Posterior vena cava (tissue), 2 donors: Measurements from ENCODE around the gene ARSB. TPM values are rescaled to one million over a fixed set of nuclear protein-coding genes. Genes with fewer than 3 reads are reported as not detected.
"Not testable (repeated sequence)": the region's sequence is repeated elsewhere in the genome, so short reads cannot be mapped to it uniquely, and the experiment has no call there.

ENCODE experiments used
- DNase-seq: peaks from one replicate; pipeline ENCODE4 v3.0.0-alpha.2; 2020; ENCODE audit warnings: low spot score
- intact Hi-C, 2 donors: fragments of 100-400 bp; cut with DNase I; formaldehyde crosslinking; loops; one replicate each; pipeline versions ENCODE4 v1.14.1 to v1.14.2; 2022 to 2023
- total RNA-seq, 2 donors: library from RNA; stranded (reverse); fragmentation: NEBNext Ultra II Directional; extraction: Animal tissue kit (Norgen Biotek cat#: 25700); gene quantifications; one replicate each; pipeline ENCODE4 v1.2.1, GENCODE V29; 2021
- donor health status: DM: yes; HTN: yes; CAD: no.
- donor health status: DM: yes; HTN: yes; CAD: no.

Gene ARSB
- total RNA-seq, 2 donors from 2014 or later: 20.9 to 21.6 TPM

DNA sequence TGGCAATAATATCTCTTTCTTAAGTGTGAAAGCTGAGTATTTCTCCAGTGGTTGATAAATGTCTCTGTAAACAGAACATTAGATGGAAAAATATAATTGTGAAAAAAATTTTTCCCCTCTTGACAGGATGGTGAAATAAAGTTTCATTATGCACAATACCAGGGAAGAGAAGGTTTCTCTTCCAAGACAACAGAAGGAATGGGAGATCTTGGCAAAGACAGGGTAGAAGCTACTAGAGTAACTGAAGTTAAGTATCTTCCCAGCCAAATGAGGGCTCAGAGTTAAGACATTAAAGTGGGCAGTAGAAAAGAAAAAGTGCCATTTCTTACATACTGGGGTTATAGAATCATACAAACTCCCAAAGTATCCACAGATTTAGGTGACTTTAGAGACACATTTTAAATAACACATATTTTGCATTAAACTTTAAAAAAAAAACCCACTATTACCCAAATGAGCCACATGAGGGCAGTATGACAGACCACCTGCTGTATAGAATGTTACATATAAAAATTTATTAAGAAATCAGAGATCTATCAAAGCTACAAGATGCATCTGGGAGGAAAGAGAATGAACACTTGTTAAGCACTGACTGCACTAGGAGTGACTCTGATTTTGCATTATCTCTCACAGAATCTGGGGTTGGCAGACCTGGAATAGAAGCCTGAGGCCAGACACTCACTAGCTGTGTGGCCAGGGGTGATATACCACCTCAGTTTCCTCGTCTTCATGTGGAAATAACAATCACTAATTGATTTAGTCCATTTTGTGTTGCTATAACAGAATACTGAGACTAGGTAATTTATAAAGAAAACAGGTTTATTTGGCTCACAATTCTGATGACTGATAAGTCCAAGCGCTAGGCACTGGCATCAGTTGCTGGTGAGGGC lies 98.5 kb downstream of the ARSB start:
- no peak for DNase-seq
- intact Hi-C loops: no loop called here

- intact Hi-C loops: no loop called here
- no peak for DNase-seq
Measured at GRCh38 chr5:78881884-78882283, 103.2 kb downstream of the ARSB start.

DNA sequence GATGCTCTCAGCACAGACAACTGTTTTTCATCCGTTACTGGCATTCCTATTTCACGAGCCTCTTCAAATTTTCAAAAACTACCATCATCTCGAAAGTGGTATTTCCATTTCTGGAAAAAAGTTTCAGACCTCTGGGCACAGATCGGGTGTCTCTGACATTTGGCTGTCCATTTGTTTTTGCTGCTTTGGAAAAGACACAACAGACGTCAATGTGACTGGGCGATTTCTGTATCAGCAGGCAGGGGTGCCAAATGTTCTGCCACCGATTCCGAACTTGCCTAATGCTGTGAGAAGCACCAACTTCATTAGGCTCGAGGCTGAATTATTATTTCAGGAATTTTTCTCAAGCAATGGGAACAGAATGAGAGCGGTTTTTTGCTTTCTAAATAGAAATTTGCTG lies 105.6 kb downstream of the ARSB start:
- DNase-seq: peak; percentile 82
- intact Hi-C loops: no loop called here

- DNase-seq, intact Hi-C loops: not testable (repeated sequence)
Measured at GRCh38 chr5:78866076-78866475, 119.0 kb downstream of the ARSB start.

- DNase-seq: no peak
- intact Hi-C loops: no loop called here
Measured at GRCh38 chr5:78858364-78858763, 126.7 kb downstream of the ARSB start.

GRCh38 chr5:78855026-78855425 lies 130.1 kb downstream of the ARSB start:
- DNase-seq: no peak
- intact Hi-C loops: no loop called here

- DNase-seq, intact Hi-C loops: not testable (repeated sequence)
Measured at GRCh38 chr5:78851891-78852290, 133.2 kb downstream of the ARSB start.

- intact Hi-C loops: no loop called here
- no peak for DNase-seq
Measured at GRCh38 chr5:78845470-78845869, 139.6 kb downstream of the ARSB start.

GRCh38 chr5:78843436-78843835 lies 141.7 kb downstream of the ARSB start:
- intact Hi-C loops: no loop called here
- no peak for DNase-seq

DNA sequence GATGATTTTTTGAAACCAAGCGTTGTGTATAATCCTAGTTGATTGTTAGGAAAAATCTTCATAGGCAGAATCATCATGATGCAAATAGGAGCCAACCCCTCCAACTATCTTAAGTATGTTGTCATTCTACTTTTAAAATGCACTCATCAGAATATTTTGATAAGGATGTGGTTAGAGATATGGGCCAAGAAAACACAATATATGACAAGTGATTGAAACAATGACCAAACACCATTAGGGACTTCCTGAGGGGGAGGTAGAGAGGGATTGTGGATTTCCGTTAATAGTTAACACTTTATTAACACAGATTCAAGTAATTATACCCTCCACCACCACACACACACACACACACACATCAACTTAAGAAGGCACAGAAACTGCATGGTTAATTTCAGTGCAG lies 143.3 kb downstream of the ARSB start:
- intact Hi-C loops: no loop called here

DNA sequence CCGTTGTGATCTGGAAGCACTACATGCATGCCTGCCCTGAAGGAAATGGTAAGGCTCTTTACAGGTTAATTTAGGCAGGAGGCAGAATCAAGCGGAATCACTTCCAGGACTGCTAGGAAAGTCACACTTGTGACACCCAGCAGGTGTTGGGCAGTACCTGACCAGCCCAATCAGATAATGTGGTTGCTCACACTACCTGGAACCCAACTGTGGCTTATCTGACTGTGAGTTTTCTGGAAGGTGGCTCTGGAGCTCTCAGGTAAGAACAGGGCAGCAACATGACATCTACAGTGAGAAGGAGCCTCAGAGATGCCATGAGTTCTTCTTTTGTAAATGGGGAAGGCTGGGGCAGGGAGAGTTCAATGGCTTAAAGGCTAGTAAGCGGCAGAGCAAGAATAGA lies 146.4 kb downstream of the ARSB start:
- intact Hi-C loops: no loop called here
- no peak for DNase-seq

More for the DNA sequence above, 143.3 kb downstream of the ARSB start:
- DNase-seq: no peak

- no peak for DNase-seq
- intact Hi-C loops: no loop called here
Measured at GRCh38 chr5:78837836-78838235, 147.3 kb downstream of the ARSB start.

DNA sequence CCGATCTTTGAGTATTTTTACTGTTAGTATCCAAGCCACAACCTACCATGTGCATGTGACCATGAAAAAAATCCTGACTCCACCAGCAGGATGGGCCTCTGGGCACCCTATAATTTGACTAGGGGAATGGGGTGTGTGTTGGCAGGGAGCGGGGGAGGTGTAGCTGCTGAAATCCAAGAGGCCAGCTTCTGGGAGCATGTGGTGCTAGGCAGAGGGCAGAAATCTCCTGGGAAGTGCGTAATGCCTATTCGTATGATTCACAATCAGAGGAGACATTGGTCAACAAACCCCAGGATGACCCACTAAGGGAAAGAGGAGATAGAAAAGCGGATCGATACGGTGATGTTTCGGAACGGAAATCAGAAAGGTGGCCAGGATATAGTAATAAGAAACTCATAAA lies 149.9 kb downstream of the ARSB start:
- intact Hi-C loops: no loop called here
- DNase-seq: no peak

DNA sequence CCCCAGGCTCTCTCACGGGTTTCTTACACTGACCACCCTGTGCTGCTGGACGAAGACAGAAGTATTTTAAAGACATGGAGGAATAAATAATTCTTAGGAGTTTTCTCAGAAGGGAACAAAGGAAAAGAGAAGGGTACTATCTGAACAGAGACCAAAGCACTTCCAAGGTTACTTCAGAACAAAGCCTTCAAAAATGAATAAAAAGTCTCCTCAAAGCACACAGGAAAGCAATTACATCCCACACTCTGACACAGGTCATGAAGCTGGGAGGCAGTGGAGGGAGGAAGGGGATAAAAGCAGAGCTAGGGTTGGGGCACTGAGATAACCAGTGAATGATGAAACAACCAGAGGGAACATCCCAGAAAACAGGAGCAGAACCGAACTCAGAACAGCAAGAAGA lies 151.8 kb downstream of the ARSB start:
- intact Hi-C loops: no loop called here
- DNase-seq: no peak

- DNase-seq: no peak
- intact Hi-C loops: no loop called here
Measured at GRCh38 chr5:78830528-78831046, 154.5 kb downstream of the ARSB start.

GRCh38 chr5:78829811-78830527 lies 155.1 kb downstream of the ARSB start:
- DNase-seq: peak; percentile 84

GRCh38 chr5:78827725-78828124 lies 157.4 kb downstream of the ARSB start:
- no peak for DNase-seq
- intact Hi-C loops: no loop called here

More at GRCh38 chr5:78829811-78830527, 155.1 kb downstream of the ARSB start:
- intact Hi-C loops: no loop called here

DNA sequence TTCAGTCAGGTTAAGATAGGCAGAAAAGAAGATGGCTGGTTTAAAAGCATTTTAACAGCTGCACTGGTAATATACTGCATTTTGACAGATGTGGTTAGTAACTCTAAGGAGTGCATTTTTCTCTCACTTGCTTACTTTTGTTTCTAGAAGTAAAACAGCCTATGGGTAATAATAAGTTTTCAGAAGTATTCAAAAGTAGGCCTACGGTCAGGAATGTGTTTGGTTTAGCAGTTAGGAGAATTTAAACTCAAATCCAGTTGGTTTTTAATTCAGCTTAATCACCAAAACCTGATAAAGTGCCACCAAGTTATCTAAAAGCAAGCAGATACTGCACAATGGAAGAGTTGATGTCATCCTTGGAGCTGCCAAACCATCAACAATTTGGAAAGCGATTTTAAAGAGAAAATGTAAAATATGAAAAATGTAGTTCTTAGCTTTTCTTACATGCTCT lies 160.3 kb downstream of the ARSB start:
- intact Hi-C loops: no loop called here
- DNase-seq: no peak

DNA sequence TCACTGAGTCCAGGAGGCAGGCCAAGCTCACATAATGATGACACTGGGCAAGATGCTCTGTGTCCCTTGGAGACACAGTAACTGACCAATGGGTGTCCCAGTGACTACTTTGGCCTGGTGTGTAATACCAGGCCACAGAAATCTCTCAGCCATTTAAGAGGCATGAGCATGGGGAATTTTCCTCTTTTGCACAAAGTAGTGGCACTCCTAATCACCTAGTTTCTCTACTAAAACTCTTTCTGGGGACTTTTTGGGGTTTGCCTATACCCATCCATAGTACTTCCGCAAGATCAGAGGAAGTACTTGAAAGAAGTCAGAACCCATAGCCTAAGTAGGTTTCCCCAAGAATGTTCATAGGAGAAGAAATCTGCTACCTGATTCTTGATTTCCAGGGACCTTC lies 161.9 kb downstream of the ARSB start:
- intact Hi-C loops: no loop called here
- no peak for DNase-seq

- intact Hi-C loops: no loop called here
- no peak for DNase-seq
Measured at GRCh38 chr5:78821536-78822021, 163.5 kb downstream of the ARSB start.
